NCI-H1048 (cell line): ENCODE results near the gene DYNC1LI1.

Source experiments
- DNase-seq: peaks from one replicate; lab custom pipeline; 2025; lab: John Stamatoyannopoulos, UW

DYNC1LI1 gene

DNA sequence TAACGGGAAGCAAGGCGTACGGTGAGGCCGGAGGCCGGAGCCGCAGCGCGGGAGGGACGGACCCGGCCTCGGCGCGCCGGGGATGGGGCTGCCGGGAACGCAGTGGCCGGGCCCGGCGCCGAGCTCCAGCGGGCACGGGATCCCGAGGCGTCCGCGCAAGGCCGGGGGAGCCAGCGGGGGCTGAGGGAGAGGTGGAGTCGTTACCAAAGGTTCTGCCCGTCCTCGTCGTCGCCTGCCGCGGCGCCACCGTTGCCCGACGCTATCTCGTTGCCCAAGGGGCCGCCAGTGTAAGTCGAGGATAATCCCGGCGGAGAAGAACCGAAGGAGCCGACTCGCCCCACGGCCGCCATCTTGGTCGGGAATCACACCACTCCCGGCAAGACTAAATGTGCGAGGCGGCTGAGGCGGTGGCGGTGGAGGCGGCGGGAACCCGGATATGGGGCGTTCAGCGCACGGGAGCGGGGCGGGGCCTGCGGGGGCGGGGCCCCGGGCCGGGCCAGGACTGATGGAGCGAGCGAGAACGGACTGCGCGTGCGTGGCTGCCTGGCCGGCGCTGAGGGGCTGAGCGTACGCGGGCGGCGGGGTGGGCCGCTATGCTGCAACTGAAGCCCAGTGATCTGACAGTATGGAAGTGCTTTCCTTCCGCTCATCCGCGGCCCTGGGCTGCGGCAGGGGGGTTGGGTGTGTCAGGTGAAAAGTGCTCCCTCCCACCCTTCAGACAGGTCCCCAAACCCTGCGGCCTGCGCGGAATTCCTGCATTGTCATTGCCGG lies at the start of gene DYNC1LI1:
Gene DYNC1LI1, minus strand, starts transcription at position 438 of the 771 bp plus-strand sequence. Its CDS starts 88 bp downstream, at position 350.
- DNase-seq: peak; percentile 91

- DNase-seq: no peak
Observed at GRCh38 chr3:32619395-32619794, 48.7 kb upstream of the DYNC1LI1 start.

DNA sequence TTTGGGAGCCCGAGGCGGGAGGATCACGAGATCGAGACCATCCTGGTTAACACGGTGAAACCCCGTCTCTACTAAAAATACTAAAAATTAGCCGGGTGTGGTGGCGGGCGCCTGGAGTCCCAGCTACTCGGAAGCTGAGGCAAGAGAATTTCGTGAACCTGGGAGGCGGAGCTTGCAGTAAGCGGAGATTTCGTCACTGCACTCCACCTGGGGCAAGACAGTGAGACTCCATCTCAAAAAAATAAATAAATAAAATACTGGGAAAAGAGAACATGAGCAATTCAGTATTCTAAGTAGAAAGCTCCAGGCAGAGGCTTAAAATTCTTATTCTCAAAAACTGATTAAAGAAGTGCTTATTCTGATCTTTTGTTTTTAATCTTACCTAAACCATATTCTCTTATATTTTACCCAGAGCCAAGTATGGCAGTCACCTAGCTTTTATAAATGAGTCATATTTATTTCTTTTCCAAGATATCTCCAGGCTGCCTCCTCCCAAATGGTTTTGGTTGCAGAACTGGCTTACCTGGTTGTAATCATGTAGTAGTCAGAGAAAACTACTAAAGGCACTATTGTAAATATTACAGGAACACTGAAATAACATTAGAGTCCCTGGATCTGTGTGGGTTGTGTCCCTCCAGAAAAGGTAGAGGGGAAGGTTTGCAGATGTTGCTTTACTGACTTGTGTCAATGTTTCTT lies 45.8 kb upstream of the DYNC1LI1 start:
- no peak for DNase-seq

DNA sequence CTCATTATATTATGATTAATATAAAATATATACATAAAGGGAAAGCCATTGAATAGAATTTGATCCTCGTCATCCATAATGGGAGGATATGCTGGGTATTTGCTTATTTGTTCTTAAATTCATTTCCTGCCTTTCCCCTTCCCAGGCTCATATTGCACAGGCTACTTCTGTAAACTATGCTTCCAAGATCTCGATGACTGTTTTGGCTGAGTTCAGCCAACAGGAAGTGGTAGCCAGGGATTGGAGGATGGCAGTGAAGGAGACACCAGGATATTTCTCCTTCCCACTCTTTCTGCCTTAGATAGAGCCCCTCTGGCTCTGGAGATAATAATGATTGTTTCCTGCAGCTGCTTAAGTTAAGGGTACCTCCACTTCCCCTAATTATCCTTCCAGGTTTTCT lies 44.3 kb upstream of the DYNC1LI1 start:
- DNase-seq: no peak

DNA sequence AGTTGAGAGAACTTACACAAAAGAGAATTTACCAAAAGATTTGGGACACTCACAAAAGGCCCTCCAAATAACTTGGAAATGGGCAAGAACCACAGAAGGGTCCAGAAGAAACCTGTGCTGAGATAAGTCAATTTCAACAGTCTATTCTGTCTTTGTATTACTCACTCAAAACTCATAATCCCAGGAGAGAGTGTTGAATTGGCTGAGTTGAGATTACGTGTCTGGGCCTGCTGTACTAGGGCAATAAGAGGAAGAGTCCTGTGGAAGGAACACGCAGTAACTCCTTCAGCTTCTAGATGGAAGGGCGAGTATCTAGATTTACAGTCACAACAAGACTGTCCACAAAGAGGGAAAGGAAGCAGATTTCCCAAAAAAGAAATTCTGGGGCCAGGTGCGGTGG lies 42.5 kb upstream of the DYNC1LI1 start:
- DNase-seq: no peak

DNA sequence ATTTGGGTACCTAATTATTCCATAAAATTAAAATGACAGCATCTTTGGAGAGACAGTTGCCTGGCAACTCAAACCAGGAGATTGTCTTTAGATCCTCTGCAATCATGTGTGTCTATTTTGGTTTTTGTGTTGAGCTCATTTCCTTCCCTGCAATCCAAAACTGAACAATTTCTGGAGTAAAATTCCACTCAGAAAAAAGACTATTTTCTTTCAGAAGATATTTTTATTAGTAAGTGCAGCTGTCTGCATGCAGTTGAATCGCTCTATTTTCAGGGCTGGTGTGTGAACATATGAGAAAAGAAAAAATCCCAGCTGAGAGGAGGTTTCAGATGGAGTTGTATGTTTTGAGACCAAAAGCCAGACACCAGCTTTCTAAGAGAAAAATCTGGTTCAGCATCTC lies 41.9 kb upstream of the DYNC1LI1 start:
- no peak for DNase-seq

- no peak for DNase-seq
Observed at GRCh38 chr3:32607522-32607921, 36.9 kb upstream of the DYNC1LI1 start.

DNA sequence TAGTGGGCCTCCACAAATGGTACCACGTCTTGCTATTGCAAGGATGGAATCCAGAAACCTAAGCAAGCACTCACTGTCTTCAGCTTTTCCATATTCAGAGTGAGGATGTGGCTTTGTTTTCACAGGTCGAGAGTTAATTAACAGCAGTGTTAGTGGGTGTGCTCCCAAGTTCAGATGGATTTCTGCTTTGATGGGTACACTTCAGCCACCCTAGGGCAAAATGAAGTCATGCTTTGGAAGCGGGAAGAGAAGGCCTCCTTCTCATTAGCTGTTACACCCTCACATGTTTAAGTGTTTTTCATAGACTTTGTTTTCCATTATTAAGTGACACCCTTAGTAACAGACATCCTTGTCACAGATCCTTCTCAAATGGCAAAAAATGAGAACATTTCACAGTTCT lies 36.3 kb upstream of the DYNC1LI1 start:
- no peak for DNase-seq

GRCh38 chr3:32606277-32606676 lies 35.6 kb upstream of the DYNC1LI1 start:
- no peak for DNase-seq

- no peak for DNase-seq
Observed at GRCh38 chr3:32603064-32603463, 32.4 kb upstream of the DYNC1LI1 start.

GRCh38 chr3:32602206-32602605 lies 31.5 kb upstream of the DYNC1LI1 start:
- no peak for DNase-seq

- DNase-seq: no peak
Observed at GRCh38 chr3:32601722-32602121, 31.1 kb upstream of the DYNC1LI1 start.

- DNase-seq: no peak
Observed at GRCh38 chr3:32597656-32598055, 27.0 kb upstream of the DYNC1LI1 start.

GRCh38 chr3:32596909-32597369 lies 26.3 kb upstream of the DYNC1LI1 start:
- no peak for DNase-seq

- no peak for DNase-seq
Observed at GRCh38 chr3:32596282-32596908, 25.7 kb upstream of the DYNC1LI1 start.

- DNase-seq: no peak
Observed at GRCh38 chr3:32595323-32595722, 24.7 kb upstream of the DYNC1LI1 start.

DNA sequence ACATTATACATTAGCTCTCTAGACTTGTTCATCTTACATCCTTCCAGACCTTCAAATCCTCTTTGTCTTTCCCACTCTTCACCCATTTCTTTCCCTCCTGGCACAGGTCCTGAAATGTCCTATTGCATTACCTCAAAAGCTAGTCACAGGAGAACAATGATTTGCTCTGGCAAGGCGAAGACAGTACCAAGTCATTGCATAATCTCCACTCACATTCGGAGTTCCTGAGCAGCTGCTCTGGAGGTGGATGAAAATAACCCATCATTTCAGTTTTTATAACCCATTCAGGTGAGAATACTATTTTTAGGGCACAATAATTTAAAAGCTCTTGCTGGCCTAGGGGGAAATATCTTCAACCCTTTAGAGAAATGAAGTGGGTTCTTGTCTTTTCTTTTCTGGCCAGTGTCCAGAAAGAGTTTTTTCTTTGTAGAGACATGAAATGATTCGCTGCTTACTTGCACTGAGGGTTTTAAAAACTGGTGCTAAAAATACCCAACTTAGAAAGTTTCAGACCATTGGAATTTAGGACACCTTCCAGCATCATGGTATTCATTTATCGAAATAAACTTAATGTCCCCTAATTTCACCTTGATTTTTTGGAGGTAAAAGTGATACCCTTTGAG lies 23.4 kb upstream of the DYNC1LI1 start:
- DNase-seq: no peak

DNA sequence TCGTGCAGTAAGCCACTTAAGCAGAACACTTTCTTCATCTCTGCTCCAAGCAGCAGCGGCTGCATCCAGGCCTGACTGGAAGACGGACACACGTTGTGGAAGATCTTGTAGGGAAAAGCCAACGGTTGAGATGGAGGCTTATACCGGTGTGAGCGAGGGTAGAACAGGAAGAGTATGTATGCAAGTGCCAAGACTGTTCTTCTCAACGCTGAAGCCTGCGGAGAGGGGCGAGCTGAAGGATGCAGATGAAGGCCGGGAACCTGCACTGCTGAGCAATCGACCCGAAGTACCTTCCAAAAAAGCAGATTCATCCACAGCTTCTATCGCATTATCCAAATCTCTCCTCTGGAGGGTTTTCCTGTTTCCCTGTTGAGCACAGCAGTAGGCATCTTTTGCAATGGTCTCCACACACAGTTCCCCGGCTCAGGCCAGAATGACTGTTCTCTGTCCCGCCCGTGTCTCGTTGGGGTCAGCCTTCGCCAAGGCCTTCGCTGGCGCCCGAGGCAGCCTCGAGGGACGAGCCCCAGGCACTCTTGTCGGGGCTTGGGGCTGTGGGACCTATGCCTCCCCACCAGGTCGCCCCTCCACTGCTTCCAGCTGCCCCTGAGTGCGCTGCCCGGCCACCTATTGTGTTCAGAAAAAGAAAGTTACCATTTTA lies 22.2 kb upstream of the DYNC1LI1 start:
- DNase-seq: no peak

DNA sequence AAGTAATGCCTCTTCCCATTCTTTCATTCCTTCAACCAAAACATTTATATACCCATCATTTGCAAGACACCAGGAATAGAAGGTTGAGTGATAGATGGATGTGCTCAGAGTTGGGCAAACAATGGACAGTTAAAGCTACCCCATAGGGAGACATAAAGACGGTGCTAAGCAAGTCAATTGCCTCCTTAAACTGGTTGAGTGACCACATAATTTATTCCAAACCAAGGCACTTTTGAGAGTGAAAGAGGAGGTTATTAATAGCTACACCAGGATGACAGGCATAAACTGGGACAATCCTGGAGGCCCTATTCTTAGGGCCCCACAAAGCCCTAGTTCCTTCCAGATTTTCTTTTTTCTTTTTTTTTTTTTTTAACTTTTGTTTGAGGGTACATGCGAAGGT lies 21.4 kb upstream of the DYNC1LI1 start:
- no peak for DNase-seq

GRCh38 chr3:32591186-32591585 lies 20.5 kb upstream of the DYNC1LI1 start:
- DNase-seq: no peak

GRCh38 chr3:32586356-32586755 lies 15.7 kb upstream of the DYNC1LI1 start:
- no peak for DNase-seq

GRCh38 chr3:32584660-32585059 lies 14.0 kb upstream of the DYNC1LI1 start:
- no peak for DNase-seq
